BLaER1 treated with 17β-estradiol and CSF1 and Interleukin-3, amounts not matched to agents 10 nM and 100 nM (cell line): ENCODE results near the gene EIF4E.

Source experiments
- H3K27ac ChIP-seq, 11 experiments: shearing (Covaris generic); formaldehyde crosslinking; 2 replicates each; pipeline ENCODE4 v1.8.1; 2022
- H3K27me3 ChIP-seq, 11 experiments: shearing (Covaris generic); formaldehyde crosslinking; 2 replicates each; pipeline ENCODE4 v1.8.1; 2022
- H3K36me3 ChIP-seq, 11 experiments: shearing (Covaris generic); formaldehyde crosslinking; 2 replicates each; pipeline ENCODE4 v1.8.1; 2022
- H3K4me1 ChIP-seq, 10 experiments: shearing (Covaris generic); formaldehyde crosslinking; 2 replicates each; pipeline ENCODE4 v1.8.1; 2022
- H3K4me2 ChIP-seq, 11 experiments: shearing (Covaris generic); formaldehyde crosslinking; 2 replicates each; pipeline ENCODE4 v1.8.1; 2022
- H3K4me3 ChIP-seq, 10 experiments: shearing (Covaris generic); formaldehyde crosslinking; 2 replicates each; pipeline ENCODE4 v1.8.1; 2022
- H3K9ac ChIP-seq, 11 experiments: shearing (Covaris generic); formaldehyde crosslinking; 2 replicates each; pipeline ENCODE4 v1.8.1; 2022
- H3K9me3 ChIP-seq, 11 experiments: shearing (Covaris generic); formaldehyde crosslinking; replicated peaks in 1 of 11; 2 replicates each; pipeline ENCODE4 v1.8.1; 2022
- H4K20me1 ChIP-seq, 11 experiments: shearing (Covaris generic); formaldehyde crosslinking; 2 replicates each; pipeline ENCODE4 v1.8.1; 2022
- Cebpa-rat ChIP-seq, 11 experiments: shearing (Covaris generic); IDR thresholded peaks; 2 replicates each; pipeline ENCODE4 v1.8.1; 2022

Gene EIF4E

DNA sequence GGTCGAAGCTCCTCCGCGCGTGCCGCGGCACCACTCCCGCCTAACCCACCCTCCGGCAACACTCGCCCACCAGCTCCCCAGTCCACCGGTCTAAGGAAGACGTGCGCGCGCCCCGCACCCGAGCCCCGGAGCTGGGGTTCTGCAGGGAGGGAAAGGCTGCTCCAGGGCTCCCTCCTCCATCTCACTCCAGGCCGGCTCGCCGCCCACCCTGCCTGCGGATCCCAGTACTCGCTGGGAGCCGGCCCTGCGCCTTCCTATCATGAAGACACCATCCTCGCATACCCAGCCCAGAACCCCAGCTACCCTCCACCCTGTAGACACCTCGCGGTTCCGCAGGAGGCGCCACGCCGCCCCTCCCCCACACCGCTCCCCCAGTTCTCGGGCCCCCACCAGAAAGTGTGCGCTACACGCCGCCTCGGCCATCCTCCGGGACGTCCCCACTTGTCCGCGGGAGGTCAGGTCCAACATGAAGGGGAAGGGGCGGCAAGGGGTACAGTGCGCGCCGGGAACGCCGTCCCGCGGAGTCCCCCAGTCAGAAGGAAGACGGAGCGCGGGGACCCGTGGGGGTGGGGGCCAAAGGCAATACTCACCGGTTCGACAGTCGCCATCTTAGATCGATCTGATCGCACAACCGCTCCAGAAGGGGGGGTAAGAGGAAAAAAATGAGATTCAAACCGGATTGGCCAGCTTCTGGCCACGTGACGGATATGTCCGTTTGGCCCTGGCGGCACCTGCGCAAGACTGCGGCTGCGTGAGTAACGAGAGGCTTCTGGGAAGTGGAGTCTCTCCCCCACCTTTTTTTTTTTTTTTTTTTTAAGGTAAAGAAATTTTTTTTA, at the start of gene EIF4E:
Gene EIF4E (minus strand): TSS at position 629 of the 836 bp plus-strand sequence. CDS start 21 bp downstream, at position 608.
- TF ChIP-seq Cebpa-rat (IDR thresholded peaks at IDR 0.05), result no peak
- H3K9ac ChIP-seq, result peak within 1 kb of the TSS; percentile 88 to 99 (median 98)

GRCh38 chr4:98977557-98977956, 48.6 kb upstream of the EIF4E start:
- no peaks in the 10 kb centered on the region for H3K4me1 ChIP-seq
- H3K27ac ChIP-seq, result no peak overlapping the region
- TF ChIP-seq Cebpa-rat (IDR thresholded peaks at IDR 0.05), result no peak
- no peaks in the 10 kb centered on the region for H3K27me3 ChIP-seq
- no peaks in the 10 kb centered on the region for H4K20me1 ChIP-seq
- no peaks in the 10 kb centered on the region for H3K36me3 ChIP-seq
- H3K4me3 ChIP-seq, result no peak overlapping the region
- no peak overlapping the region for H3K4me2 ChIP-seq
- no peak overlapping the region for H3K9ac ChIP-seq
- H3K9me3 ChIP-seq, result no peaks in the 10 kb centered on the region

More for the DNA sequence above, at the start of gene EIF4E:
- H3K4me1 ChIP-seq, result peaks cover 28 to 76% (median 45%) of the 10 kb centered on the region in 10 experiments
- peak within 1 kb of the TSS; percentile 82 to 94 (median 91) for H3K4me2 ChIP-seq
- H3K9me3 ChIP-seq, result peaks cover 0 to 29% (median 19%) of the 10 kb centered on the region in 11 experiments; a peak in 16 of 22 replicates
- H3K4me3 ChIP-seq, result peak within 1 kb of the TSS; percentile 86 to 99 (median 95)
- peaks cover 11 to 32% (median 26%) of the 10 kb centered on the region in 11 experiments for H3K36me3 ChIP-seq
- peaks cover 37 to 48% (median 43%) of the 10 kb centered on the region in 11 experiments; a peak in 21 of 22 replicates for H4K20me1 ChIP-seq
- H3K27me3 ChIP-seq, result no peaks in the 10 kb centered on the region
- peak within 1 kb of the TSS; percentile 82 to 99 (median 98) for H3K27ac ChIP-seq

- H3K27ac ChIP-seq, result no peak overlapping the region
- no peak overlapping the region for H3K4me2 ChIP-seq
- H3K9ac ChIP-seq, result no peak overlapping the region
- H3K9me3 ChIP-seq, result no peaks in the 10 kb centered on the region
- no peak for TF ChIP-seq Cebpa-rat (IDR thresholded peaks at IDR 0.05)
- no peaks in the 10 kb centered on the region for H3K36me3 ChIP-seq
- H3K4me1 ChIP-seq, result no peaks in the 10 kb centered on the region
- no peaks in the 10 kb centered on the region for H3K27me3 ChIP-seq
- no peaks in the 10 kb centered on the region for H4K20me1 ChIP-seq
- H3K4me3 ChIP-seq, result no peak overlapping the region
Observed at GRCh38 chr4:98976716-98977115, 47.8 kb upstream of the EIF4E start.

- Histone ChIP-seq H3K9me3 (no peaks in the 10 kb centered on the region), H3K4me3 (no peak overlapping the region), H3K4me2 (peak overlapping the region in 1 of 11 experiments; percentile 8; a peak in 1 of 22 replicates), H3K27me3 (no peaks in the 10 kb centered on the region), H3K36me3 (no peaks in the 10 kb centered on the region), H3K27ac (no peak overlapping the region), H3K9ac (no peak overlapping the region), H4K20me1 (no peaks in the 10 kb centered on the region), H3K4me1 (peaks cover 0 to 7% (median 0%) of the 10 kb centered on the region in 10 experiments; a peak in 2 of 20 replicates)
- no peak for TF ChIP-seq Cebpa-rat (IDR thresholded peaks at IDR 0.05)
Observed at GRCh38 chr4:98969878-98970785, 41.2 kb upstream of the EIF4E start.

- Histone ChIP-seq H4K20me1 (no peaks in the 10 kb centered on the region), H3K4me1 (peaks cover 0 to 7% (median 0%) of the 10 kb centered on the region in 10 experiments; a peak in 2 of 20 replicates), H3K9me3 (no peaks in the 10 kb centered on the region), H3K36me3 (no peaks in the 10 kb centered on the region), H3K4me2 (no peak overlapping the region), H3K27me3 (no peaks in the 10 kb centered on the region), H3K9ac (no peak overlapping the region), H3K4me3 (no peak overlapping the region), H3K27ac (no peak overlapping the region)
- no peak for TF ChIP-seq Cebpa-rat (IDR thresholded peaks at IDR 0.05)
Observed at GRCh38 chr4:98967786-98968329, 38.9 kb upstream of the EIF4E start.

GRCh38 chr4:98966926-98967325, 38.0 kb upstream of the EIF4E start:
- Histone ChIP-seq H3K27ac (no peak overlapping the region), H3K9ac (no peak overlapping the region), H3K9me3 (no peaks in the 10 kb centered on the region), H4K20me1 (no peaks in the 10 kb centered on the region), H3K4me1 (peaks cover 0 to 7% (median 0%) of the 10 kb centered on the region in 10 experiments; a peak in 2 of 20 replicates), H3K27me3 (no peaks in the 10 kb centered on the region), H3K4me3 (no peak overlapping the region), H3K4me2 (no peak overlapping the region), H3K36me3 (no peaks in the 10 kb centered on the region)
- TF ChIP-seq Cebpa-rat (IDR thresholded peaks at IDR 0.05), result no peak

GRCh38 chr4:98963538-98964433, 34.9 kb upstream of the EIF4E start:
- H4K20me1 ChIP-seq, result no peaks in the 10 kb centered on the region
- H3K27ac ChIP-seq, result no peak overlapping the region
- H3K27me3 ChIP-seq, result no peaks in the 10 kb centered on the region
- H3K4me1 ChIP-seq, result no peaks in the 10 kb centered on the region
- no peak for TF ChIP-seq Cebpa-rat (IDR thresholded peaks at IDR 0.05)
- no peaks in the 10 kb centered on the region for H3K9me3 ChIP-seq
- no peak overlapping the region for H3K4me2 ChIP-seq
- no peaks in the 10 kb centered on the region for H3K36me3 ChIP-seq
- no peak overlapping the region for H3K9ac ChIP-seq
- H3K4me3 ChIP-seq, result no peak overlapping the region

GRCh38 chr4:98961770-98962169, 32.8 kb upstream of the EIF4E start:
- no peak for TF ChIP-seq Cebpa-rat (IDR thresholded peaks at IDR 0.05)
- no peaks in the 10 kb centered on the region for H3K36me3 ChIP-seq
- no peaks in the 10 kb centered on the region for H3K4me1 ChIP-seq
- H3K4me3 ChIP-seq, result no peak overlapping the region
- no peak overlapping the region for H3K4me2 ChIP-seq
- H3K27ac ChIP-seq, result no peak overlapping the region
- H3K9me3 ChIP-seq, result no peaks in the 10 kb centered on the region
- no peak overlapping the region for H3K9ac ChIP-seq
- H4K20me1 ChIP-seq, result no peaks in the 10 kb centered on the region
- H3K27me3 ChIP-seq, result no peaks in the 10 kb centered on the region
